Measurements from ENCODE around the gene PRKAG2.
A peak's percentile ranks its signal among the peaks of the same experiment; 100 is the strongest.
"Not testable (repeated sequence)": the region's sequence is repeated elsewhere in the genome, so short reads cannot be mapped to it uniquely, and the experiment has no call there.

PRKAG2 gene

DNA sequence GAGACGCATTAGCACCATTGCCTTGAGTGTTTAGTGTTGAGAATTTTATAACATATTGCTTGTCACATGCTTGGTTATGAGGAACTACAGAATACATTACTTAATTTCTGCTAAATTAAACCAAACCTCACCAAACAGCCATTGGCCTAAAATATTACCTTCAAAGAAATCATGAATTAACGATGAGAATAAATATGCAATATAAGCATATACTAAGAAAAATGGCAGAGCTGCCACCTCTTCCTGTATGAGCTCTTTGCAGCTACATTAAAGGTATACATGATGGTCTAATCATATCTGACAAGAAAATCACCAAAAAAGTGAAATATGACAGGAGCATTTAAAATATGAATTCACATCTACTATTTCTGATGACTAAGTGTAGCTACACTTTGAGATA lies 352.1 kb downstream of the PRKAG2 start:
- TF ChIP-seq, protein P1, sequence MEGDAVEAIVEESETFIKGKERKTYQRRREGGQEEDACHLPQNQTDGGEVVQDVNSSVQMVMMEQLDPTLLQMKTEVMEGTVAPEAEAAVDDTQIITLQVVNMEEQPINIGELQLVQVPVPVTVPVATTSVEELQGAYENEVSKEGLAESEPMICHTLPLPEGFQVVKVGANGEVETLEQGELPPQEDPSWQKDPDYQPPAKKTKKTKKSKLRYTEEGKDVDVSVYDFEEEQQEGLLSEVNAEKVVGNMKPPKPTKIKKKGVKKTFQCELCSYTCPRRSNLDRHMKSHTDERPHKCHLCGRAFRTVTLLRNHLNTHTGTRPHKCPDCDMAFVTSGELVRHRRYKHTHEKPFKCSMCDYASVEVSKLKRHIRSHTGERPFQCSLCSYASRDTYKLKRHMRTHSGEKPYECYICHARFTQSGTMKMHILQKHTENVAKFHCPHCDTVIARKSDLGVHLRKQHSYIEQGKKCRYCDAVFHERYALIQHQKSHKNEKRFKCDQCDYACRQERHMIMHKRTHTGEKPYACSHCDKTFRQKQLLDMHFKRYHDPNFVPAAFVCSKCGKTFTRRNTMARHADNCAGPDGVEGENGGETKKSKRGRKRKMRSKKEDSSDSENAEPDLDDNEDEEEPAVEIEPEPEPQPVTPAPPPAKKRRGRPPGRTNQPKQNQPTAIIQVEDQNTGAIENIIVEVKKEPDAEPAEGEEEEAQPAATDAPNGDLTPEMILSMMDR (conservative IDR thresholded peaks at IDR 0.05; ENCODE audit: low read depth): no peak
- ChIA-PET POLR2A (ENCODE audit: low non-redundant PET) (no interaction called here), CTCF (no interaction called here)
- no peak for DNase-seq (ENCODE audit: low spot score)
- H3K27ac ChIP-seq: no peak overlapping the region

DNA sequence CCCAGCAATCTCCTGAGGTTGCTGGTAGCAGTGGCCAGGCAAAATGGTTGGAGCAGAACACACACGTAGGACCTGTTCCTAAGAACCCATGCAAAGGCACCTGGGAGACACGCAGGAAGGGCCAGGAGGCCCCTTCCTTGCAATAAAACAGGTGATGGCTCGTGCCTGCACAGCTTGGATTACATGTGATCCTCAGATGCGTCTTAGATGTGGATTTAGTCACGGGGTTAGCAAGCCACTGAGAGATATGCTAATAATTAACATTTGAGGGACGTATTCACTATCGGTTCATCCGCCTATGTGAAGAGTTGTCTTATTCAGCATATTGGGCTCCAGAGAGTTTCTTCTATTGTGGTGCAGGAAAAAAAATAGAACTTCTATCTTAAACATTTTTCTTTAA lies 352.6 kb downstream of the PRKAG2 start:
- POLR2A ChIA-PET (ENCODE audit: low non-redundant PET): no interaction called here
- TF ChIP-seq, protein P1 (conservative IDR thresholded peaks at IDR 0.05; ENCODE audit: low read depth): no peak
- no peak for DNase-seq (ENCODE audit: low spot score)
- CTCF ChIA-PET: no interaction called here
- no peak overlapping the region for H3K27ac ChIP-seq

DNA sequence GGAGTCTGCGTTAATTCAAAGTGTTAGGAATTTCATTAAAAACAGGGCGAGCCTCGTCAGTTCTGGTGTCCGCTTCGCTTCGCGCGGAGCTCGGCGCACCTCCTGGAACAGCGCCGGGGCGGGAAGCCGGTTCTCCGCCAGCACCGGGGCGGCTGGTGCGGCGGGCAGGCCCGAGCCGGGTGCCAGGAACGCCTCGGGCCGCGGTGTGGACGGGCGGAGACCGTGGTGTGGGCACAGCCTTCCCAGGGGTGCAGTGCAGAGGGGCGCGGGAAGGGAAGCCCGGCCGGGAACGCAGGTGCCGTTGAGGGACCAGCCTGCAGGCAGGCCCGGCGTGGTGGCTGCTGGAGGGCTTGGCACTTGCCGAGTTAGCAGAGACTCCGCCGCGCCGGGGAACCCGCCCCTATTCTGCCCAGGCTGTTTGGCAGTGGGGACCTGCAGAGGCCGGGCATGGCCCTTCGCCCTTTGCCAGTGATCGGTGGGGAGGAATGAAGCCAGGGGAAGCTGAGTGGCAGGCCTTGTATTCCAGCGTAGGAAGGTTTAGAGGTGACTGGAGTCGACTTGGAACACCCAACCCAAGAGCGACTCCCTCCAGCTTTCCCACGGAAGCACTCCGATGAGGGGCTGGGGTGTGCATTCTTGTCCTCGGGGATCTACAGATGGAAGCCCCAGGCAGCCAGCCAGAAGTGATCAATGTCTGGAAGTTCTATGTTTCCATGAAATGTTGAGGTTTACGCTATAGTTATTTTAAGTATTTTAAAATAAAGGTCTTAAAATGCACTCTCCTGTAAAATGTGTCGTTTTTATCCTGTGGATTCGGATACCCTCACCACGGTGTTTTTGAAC lies 356.3 kb downstream of the PRKAG2 start:
- ChIA-PET CTCF (no interaction called here), POLR2A (ENCODE audit: low non-redundant PET) (interaction anchor here (0.6 kb wide), 1 partner anchor 25 kb away, joined by 4 read pairs; no protein-coding TSS in a partner anchor)
- peak overlapping the region; percentile 99 for H3K27ac ChIP-seq
- TF ChIP-seq, protein P1 (conservative IDR thresholded peaks at IDR 0.05; ENCODE audit: low read depth): no peak
- DNase-seq (ENCODE audit: low spot score): no peak

DNA sequence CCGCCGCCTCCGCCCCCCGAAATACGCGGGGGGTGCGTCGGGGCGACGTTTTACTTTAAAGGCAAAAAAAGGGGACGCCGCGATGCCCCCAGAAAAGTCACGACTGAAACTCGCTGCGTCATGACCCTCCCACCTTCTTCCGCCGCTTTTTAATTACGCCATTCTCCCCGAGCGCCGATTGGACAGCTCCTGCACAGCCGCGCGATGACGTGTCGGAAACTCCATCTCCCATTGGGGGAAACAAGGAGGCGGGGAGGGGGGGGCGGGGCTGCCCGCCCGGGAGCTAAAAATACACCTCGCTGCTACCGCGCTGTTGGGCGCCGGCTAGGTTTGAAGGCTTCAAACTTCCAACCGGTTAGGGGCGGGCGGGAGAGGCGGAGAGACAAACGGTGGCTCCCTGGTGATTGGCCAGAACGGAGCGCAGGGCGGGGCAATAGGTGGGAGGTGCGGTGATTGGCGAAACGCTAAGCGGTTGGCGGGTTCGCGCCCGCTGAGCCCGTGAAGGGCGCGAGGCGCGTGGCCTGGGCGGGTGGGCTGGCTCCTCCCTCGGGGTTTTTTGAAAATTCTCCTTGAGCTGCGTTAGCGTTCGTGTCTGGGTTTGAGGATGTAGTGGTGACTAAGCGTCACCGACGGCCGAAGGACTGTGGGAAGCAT lies 357.0 kb downstream of the PRKAG2 start, which contains the start of gene RHEB:
Gene RHEB, minus strand, starts transcription at position 131 of the 654 bp plus-strand sequence. CDS start 384 bp downstream, outside the sequence.
- ChIA-PET POLR2A (ENCODE audit: low non-redundant PET) (interaction anchor here (0.6 kb wide), 1 partner anchor 25 kb away, joined by 4 read pairs; no protein-coding TSS in a partner anchor), CTCF (interaction anchor here (0.6 kb wide), 1 partner anchor 205 kb away, joined by 4 read pairs; no protein-coding TSS in a partner anchor)
- peak; percentile 94 for DNase-seq (ENCODE audit: low spot score)
- H3K27ac ChIP-seq: peak within 1 kb of the TSS; percentile 99
- TF ChIP-seq, protein P1 (conservative IDR thresholded peaks at IDR 0.05; ENCODE audit: low read depth): no peak

DNA sequence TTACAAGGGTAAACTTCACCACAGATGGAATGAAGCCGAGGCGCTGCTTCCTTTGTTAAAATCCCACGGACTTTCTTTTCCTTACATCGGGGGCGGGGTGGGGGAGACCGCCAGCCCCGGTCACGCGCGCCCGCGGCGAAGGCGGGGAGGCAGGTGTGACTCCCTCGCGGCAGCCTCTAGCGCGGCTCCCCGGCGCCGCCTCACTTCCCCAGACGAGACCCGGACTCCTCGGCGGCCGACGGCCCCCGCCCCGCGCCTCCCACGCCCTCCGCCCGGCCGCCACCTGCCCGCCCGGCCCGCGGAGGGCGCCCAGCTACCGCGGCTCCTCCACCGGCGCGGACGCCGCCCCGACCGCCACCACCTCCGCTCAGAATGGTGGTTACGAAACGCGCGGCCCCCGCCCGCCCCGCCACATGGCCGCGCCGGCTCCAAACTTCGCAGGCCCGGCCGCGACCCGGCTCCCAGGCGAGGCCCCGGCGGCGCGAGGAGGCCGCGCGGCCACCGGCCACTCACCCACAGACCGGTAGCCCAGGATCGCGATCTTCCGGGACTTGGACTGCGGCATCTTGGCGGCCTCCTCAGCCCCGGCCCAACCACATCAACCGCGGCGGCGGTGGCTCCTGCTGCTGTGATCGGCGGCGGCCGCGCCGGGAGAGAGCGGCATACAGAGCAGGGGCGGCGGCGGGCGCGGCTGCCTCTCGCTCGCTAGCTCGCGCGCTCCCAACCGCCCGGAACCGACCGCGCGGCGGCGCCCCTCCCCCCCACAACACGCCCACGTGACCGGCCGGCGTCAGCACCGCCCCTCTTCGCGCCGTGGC lies 357.8 kb downstream of the PRKAG2 start:
- TF ChIP-seq, protein P1 (conservative IDR thresholded peaks at IDR 0.05; ENCODE audit: low read depth): peak; percentile 43
- CTCF ChIA-PET: interaction anchor here (0.6 kb wide), 1 partner anchor 204 kb away, joined by 4 read pairs; no protein-coding TSS in a partner anchor
- peak overlapping the region; percentile 99 for H3K27ac ChIP-seq
- POLR2A ChIA-PET (ENCODE audit: low non-redundant PET); DNase-seq (ENCODE audit: low spot score): not testable (repeated sequence)

Data from RWPE1 (cell line).